Inferior parietal cortex (tissue), 1 donor: ENCODE data around the gene FASTK.

ENCODE experiments used
- DNase-seq: peaks from one replicate; pipeline ENCODE4 v3.0.0-alpha.2; 2016; ENCODE audit errors: extremely low spot score

FASTK gene

GRCh38 chr7:151082141-151083070, 1.8 kb upstream of the FASTK start:
- no peak for DNase-seq

- no peak for DNase-seq
Observed at GRCh38 chr7:151081170-151082101, 827 bp upstream of the FASTK start.

GRCh38 chr7:151080067-151080521, 515 bp downstream of the FASTK start:
- DNase-seq, result no peak

DNA sequence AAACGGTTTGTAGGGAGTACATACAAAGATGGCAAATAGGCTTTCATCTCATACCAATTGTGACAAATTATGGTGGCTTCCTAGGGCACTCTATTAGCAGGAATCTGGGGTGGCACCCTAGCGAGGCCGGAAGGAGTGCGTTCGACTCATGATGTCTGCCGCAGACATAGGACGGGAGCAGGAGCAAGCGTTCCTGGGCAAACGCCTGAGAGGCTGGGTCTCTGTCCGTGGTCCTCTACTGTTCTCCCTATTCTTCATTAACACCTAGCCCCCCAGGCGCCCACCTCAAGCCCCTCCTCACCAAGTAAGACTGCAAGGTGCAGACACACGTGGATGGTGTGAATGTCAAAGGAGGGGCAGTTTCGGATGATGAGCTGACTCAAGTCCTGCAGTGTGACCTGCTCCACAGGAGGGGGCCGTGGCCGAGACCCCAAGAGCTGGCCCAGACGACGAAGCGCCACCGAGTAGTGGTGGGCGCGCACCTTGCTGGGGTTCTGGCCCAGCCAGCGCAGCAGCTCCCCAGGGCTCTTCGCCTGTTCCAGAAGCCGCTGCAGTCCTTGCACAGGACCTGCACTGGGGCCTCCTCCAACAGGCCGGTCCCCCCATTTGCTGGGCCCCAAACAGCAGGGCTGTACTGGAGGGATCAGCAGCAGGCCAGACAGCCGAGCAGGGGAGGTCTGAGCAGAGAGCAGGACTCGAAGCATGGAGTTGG, 1.3 kb downstream of the FASTK start:
- DNase-seq, result no peak

DNA sequence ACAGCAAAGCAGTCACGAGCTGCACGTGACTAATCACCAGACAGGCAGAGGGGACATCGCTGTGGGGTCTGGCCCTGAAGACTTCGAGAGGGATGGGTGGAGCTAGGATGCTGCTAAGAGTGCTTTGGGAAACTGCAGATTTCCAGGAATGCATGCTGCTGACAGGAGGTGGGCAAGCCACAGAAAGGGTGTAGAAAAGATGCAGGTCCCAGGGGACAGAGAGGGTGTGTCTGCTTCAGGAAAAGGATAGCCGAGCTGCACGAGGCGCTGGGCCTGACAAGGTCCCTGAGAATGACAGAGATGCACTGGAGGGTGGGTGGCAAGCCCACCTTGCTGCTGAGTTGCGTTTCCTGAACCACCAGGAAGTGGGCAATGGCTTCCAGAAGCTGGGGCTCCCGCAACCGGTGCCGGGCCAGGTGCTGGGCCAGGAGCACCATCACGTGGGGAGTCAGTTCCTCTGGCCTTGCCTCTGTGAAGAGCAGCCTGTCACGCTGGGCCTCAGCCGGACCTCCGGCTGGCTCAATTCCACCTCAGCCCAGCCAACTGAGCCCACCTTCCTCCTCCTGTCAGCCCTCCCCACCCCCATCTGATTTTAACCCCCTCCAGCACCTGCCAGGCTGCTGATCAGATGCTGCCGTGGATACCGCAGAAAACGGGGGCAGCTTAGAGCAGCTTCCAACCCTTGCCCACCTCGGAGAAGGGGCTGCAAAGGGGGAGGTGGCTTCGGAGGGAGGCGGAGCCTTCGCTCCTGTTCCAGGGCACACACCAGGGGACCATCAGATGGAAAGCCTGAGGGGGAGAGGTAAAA, 2.2 kb downstream of the FASTK start:
- no peak for DNase-seq

DNA sequence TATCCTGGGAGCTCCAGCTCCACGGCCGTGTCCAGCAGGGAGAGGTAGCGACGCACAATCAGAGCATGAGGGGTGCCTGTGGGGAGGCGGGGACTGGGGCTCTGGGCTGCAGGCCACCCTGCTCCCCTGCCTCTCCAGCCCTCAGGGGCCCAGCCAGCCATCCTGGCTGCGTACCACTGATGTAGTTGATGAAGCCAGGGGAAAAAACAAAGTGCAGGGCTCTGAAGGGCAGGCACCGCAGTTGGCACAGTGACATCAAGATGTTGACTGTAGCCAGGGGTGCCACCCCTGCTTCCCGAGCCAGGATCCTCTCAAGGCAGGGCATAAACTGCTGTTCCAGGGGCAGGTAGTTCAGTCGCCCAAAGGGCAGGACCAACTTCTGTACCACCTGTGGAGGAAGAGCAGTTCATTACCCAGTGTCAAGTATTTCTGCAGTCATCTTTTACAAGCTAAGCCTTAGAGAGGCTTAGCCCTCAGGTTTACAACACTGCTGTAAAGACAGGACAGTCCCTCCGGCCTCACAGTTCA, 2.8 kb downstream of the FASTK start:
- no peak for DNase-seq

DNA sequence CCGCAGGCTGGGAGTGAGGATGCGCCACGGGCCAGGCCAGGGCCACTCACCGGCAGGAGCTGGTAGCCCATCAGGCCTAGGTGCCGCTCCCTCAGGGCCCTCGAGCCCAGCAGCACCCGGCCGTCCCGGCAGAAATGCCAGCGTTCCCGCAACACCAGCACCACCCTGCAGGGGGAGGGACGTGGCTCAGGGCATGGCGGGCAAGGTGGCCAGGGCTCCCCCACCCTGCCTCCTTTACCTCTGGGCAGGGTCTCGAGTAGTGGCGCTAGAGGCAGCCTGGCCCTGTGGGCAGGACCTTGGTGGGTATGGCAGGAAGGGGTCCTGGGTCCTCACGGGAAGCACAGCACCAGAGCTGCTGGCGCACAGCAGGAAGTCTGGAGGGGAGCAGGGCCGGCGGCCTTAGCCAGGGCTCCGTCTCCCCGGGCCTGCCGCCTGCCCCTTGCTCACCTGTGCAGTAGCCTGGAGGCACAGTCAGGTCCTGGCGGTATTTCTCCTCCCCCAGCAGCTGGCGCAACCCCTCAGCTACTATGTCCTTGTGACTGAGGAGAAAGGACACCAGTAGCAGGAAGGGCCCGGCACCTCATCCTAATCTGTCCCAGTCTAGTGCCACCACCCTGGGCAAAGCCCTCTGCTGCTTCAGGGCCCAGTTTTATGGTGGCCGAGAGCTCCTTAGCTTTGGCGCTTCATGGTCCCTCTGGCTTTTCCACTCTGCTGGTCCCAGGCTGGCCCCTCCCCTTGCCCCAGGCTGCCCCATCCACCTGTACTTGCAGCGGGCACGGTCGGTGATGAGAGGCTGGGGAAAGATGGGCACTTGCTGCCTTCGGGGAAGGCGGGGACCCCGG, 3.5 kb downstream of the FASTK start:
- DNase-seq, result no peak

GRCh38 chr7:151075978-151076426, 4.6 kb downstream of the FASTK start:
- no peak for DNase-seq

- DNase-seq, result no peak
Observed at GRCh38 chr7:151075662-151075971, 5.0 kb downstream of the FASTK start.

DNA sequence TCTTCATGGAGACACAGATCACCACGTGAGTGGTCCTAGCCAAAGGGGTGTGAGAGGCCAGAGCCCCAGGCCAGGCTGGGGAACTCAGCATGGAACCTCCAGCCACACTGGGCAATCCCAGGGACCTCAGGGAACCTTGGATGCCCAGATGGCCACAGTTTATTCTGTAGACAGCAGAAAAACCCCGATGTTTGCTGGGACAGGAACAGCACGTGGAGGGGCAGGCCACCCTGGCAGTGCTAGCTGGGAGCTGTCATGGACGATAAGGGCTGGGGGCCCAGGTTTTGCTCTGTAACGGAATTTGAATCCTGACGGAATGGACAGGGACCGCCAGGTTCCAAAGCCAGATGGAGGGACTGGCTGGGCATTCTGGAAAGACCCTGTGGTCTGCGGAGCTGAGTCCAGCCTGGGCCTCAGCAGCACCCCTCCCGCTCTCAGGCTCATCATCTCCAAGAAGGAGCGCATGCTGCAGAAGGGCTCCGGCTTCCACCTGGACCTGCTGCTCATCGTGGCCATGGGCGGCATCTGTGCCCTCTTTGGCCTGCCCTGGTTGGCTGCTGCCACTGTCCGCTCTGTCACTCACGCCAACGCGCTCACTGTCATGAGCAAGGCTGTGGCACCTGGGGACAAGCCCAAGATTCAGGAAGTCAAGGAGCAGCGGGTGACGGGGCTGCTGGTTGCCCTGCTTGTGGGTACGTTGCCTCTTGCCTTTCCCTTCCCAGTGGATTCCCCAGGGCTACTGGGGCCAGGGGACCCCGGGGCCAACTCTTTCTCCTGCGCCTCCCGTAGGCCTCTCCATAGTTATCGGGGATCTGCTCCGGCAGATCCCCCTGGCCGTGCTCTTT, 5.6 kb downstream of the FASTK start:
- no peak for DNase-seq

DNA sequence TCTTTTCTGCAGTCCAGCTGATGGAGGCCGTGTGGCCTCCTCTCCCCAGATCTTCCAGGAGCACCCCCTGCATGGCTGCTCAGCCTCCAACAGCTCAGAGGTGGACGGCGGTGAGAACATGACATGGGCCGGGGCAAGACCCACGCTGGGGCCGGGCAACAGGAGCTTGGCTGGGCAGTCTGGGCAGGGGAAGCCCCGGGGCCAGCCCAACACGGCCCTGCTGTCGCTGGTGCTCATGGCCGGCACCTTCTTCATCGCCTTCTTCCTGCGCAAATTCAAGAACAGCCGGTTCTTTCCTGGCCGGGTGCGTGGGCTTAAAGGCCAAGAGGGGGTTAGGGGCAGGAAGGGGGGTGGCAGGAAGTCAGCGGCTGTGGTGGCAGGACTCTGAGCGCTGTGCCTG, 6.6 kb downstream of the FASTK start:
- no peak for DNase-seq

- DNase-seq, result no peak
Observed at GRCh38 chr7:151071032-151071866, 9.4 kb downstream of the FASTK start.

DNA sequence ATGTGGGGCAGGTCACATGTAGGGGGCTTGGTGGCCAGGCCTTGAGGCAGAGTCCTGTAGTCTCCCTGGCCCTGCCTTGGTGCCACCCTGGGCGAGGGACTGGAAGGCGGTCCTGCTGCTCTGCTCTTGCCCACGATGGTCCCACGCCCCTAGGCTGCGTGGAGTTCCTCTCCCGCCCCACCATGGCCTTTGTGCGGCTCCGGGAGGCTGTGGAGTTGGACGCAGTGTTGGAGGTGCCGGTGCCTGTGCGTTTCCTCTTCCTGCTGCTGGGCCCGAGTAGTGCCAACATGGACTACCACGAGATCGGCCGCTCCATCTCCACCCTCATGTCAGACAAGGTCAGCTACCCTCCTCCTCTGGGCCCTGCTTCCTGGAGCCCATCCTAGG, 10.0 kb downstream of the FASTK start:
- DNase-seq, result no peak

DNA sequence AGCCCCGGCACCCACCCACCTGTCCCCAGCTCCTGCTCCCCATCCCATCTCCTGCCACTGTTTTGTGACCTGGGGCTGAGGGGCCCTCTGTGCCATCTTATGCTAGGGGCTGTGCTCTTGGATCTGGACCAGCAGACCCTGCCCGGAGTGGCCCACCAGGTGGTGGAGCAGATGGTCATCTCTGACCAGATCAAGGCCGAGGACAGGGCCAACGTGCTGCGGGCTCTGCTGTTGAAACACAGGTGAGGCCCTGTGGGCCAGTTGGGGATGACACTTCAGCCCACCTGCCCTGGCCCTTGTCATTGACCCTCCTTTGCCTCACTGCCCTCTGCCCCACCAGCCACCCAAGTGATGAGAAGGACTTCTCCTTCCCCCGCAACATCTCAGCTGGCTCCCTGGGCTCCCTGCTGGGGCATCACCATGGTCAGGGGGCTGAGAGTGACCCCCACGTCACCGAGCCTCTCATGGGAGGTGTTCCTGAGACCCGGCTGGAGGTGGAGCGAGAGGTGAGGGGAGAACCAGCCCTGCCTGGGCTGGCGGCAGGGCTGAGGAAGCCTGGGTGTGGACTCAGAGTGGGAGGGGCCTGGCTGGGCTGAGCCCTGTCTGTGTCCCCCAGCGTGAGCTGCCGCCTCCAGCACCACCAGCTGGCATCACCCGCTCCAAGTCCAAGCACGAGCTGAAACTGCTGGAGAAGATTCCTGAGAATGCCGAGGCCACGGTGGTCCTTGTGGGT, 10.6 kb downstream of the FASTK start:
- DNase-seq, result no peak

- no peak for DNase-seq
Observed at GRCh38 chr7:151068069-151068773, 12.4 kb downstream of the FASTK start.

GRCh38 chr7:151066273-151066974, 14.2 kb downstream of the FASTK start:
- DNase-seq, result no peak
